ENCODE results near the gene PADI6.
"Not testable (repeated sequence)": the region's sequence is repeated elsewhere in the genome, so short reads cannot be mapped to it uniquely, and the experiment has no call there.

PADI6 gene

DNA sequence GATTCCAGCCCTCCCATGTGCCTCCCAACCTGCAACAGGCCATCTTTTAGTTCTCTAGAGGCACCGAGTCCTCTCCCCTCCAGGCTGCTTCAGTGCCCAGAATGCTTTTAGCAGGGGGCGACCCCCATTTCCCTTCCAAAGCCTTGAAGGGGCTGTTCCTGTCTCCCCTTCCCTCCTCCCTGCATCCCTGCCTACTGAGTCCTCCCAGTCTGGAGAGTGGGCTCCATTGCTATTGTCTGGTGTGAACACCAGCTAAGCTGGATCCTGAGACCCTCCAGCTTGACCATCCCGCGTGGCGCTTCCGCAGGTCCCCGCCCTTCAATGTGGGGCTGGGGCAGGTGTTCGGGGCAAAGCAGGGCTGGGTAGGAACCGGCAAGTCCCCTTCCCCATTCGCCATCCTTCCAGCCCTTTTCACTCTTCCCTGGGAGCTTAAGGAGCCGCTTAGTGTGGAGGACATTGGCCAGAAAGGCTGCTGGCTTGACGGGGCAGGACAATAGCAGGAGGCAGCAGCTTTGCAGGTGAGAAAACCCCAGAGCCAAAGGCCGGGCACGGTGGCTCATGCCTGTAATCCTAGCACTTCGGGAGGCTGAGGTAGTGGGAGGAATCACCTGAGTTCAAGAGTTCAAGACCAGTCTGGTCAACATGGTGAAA, 32.2 kb downstream of the PADI6 start:
- no peak for DNase-seq (ENCODE audit: low read depth in 3 of 3)

GRCh38 chr1:17404820-17405219, 32.8 kb downstream of the PADI6 start:
- no peak for DNase-seq (ENCODE audit: low read depth in 3 of 3)

- DNase-seq (ENCODE audit: low read depth in 3 of 3) = peak in 1 of 3 experiments; percentile 14
These were observed 34.1 kb downstream of the PADI6 start for GRCh38 chr1:17405898-17406759.

DNA sequence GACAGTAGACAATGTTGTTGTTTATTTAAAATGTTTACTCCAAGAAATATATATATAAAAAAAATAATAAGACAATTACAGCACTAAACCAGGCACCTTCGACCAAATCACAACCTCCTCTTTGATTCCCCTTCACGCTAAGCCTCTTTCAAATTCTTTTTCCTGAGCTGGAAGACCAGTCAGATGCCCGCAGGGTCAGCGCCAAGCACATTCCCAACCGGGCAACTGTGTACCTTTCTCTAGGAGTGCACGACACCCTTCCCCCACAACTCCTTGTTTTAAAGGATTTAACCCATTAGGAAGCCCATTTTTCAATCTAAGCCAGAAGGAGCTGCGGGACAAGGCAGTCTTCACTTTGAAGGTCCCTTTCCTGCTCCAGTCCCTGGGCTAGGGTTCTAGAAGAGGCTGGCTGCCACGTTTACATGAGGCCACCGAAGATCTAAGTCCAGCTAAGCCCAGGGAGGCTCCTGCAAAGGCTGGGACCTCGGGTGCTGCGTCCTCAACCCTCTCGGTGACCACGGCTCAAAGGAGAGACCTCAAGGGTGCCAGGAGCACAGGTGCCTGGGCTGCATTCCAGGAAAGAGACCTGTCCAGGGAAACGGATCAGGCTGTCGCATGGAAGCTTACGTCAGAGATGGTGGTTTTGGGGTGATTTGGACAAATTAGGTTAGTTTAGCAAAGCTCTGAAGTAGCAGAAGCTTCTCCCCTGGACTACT, 34.9 kb downstream of the PADI6 start:
- not testable (repeated sequence) for DNase-seq (ENCODE audit: low read depth in 3 of 3)

DNA sequence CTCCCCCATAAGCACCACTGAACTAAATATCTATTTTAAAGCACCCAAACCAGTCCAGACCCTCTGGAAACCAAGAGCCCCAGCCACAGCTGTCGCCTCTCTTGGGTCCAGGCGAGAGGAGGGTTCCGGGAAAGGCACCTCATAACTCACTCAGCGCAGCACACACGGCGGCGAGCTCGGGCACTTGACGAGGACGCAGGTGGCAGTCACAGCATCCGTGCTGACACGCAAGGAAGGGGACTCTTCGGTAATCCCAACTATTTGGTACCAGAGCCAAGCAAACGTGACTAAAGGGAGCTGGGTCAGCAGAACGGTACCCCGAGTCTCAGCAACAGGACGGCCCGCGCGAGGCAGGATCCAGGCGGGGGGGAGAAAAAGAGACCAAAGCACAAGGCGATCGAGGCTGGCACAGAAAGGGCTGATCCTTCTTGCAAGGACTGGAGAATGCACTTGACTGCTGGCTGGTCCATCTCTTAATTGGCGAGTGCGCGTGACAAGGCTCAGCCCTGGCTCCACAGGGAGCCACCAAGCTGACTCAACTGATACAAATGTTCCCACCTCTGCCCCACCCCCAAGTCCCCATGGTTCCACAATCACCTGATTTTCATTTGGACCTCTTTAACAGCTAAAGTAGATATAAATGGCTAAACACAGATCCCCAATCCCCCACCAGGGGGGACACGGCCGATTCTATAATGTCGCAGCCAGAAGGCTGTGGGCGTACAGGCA, 36.0 kb downstream of the PADI6 start:
- DNase-seq (ENCODE audit: low read depth in 3 of 3) = not testable (repeated sequence)

DNA sequence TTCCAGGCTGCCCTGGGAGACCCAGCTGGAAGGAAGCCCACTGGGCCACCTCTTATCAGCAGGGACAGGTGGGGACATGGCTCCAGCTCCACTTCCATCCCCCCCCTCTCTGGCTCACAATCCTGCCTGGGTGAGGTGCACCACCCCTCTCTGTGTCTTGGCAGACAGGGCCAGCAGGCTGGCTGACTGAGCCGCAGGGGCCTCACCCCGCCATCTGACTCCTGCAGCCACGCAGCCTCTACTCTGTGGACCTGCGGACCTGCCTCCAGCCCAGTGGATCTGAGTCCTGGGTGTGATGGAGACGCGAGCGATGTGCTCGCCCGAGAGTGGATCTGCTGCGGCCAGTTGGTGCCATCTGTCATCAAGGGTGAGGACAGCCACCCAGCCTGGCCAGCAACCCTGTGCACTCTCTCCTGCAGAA, 37.4 kb downstream of the PADI6 start:
- no peak for DNase-seq (ENCODE audit: low read depth in 3 of 3)

DNA sequence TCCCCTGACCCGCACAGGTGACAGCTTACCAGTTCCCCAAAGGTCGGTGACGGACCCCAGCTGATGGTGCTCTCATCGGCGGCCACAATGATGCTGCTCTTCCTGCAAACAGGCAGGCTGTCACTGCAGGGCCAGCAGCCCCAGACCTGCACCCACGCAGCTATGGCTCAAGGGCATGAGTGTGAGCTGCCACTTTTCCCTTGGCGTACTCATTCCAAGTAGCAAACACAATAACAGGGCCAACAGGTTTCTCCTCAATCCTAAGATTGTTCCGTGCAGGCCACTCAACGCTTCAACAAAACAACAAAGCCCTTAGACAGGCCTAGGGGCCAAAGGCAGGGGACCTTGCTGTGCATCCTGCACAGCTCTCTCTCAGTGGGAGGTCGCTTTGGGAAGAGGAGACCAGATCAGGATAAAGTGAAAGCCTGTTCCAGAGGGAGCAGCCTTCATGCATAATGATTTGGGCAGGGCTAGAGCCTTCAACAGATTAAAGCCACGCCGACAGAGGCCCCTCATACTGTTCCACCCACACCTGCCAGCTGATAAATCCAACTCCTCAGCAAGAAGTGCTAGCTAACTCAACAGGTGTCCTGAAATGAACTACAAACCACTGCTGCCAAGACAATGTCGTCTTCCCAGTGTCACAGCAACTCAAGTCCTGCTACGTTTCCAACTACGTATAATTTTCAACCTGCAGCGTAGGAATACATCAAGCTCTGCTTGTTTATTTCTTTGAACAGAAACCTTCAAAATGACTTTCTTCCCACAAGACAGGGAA, 40.3 kb downstream of the PADI6 start:
- DNase-seq (ENCODE audit: low read depth in 3 of 3) = no peak

DNA sequence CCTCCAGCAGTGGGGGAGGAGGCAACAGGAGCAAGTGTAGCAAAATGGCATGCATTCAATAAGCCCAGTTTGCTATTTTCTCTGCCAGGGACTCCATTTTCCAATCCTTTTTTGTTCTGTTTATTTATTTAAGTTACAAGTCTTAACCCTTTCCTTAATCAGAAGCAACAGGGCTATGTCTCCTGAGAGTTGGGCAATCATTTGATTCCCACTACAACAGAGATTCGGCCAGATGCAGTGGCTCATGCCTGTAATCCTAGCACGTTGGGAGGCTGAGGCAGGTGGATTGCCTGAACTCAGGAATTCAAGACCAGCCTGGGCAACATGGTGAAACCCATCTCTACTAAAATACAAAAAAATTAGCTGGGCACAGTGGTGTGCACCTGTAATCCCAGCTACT, 42.0 kb downstream of the PADI6 start:
- DNase-seq (ENCODE audit: low read depth in 3 of 3) = no peak

- no peak for DNase-seq (ENCODE audit: low read depth in 3 of 3)
These were observed 44.4 kb downstream of the PADI6 start for GRCh38 chr1:17416389-17416788.

- DNase-seq (ENCODE audit: low read depth in 3 of 3) = peak; percentile 34 to 43 (median 41)
These were observed 47.8 kb downstream of the PADI6 start for GRCh38 chr1:17419626-17420328.

DNA sequence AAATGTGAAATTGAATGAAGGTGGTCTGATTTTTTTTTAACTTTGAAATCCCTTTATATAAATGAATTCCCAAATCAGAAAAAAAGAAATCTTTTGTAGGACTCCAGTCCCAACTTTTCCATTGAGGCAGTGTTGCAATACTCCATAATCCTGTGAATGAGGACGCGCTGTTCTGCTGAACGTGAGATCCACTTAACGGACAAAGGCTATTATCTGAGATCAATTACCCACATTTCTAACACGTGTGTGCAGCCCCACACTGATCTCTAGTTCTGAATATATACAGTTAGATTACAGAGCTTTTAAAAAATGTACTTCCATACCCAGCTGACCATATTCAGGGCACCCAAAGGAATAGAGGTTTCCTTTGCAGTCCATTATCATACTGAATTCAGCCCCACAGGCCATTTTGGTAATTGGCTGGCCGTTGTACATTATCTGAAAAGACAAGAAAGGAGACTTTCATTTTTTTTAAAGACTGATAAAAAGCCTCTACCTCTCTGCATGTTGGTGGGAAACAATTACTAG, 48.5 kb downstream of the PADI6 start:
- DNase-seq (ENCODE audit: low read depth in 3 of 3) = no peak

DNA sequence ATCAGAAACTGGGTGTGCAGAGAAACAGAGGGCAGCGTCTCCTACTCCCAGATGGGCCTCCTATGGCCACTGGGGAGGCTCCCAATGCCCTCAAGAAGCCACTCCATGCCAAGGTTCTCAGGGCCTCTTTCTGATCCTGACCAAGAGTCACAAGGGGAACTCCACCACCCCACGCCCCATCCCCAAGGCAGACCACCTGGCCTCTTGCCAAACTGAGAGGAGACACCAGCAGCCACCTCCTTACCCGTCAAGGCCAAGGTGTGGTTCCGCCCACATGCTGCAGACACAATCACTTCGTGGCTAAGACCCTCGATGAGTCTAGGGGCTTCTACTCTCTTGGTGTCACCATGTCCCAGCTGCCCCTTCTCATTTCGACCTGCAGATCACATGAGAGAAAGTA, 50.5 kb downstream of the PADI6 start:
- DNase-seq (ENCODE audit: low read depth in 3 of 3) = no peak

GRCh38 chr1:17423781-17424245, 51.8 kb downstream of the PADI6 start:
- no peak for DNase-seq (ENCODE audit: low read depth in 3 of 3)

DNA sequence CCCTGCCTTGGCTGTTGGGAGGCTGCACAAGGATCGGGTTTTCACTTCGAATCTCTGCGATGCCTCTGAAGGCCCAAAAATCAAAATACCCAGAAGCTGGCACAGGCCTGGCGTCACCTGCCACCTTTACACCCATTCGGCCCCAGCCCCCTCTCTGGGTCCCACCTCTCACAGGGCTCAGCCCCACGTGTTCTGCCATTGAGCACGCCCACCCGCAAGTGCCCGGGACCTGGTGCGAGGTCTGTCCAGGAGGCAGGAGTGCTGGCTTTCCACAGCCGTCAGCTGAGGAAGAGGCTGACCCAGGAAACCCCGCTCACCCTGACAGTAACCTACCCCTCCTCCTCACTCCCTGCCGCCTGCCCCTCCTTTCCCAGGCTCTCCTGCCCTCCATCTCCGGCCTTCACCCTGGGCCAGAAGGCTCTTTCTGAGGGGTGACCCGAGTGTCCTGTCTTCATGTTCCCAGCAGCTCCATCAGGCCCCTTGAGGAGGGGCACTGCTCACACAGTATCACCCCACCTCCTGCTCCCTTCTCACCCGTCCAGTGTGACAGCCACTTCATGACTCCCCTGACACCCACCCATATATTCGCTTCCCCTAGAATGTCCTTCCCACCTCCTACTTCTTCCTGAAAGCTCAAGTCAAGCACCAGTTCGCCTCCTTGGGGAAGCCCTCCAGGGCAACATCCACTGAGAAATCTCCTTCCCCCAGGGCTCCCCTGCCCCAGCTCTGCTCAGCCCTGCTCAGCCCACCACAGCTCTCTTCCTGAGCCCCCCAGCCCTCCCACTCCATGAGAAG, 54.0 kb downstream of the PADI6 start:
- no peak for DNase-seq (ENCODE audit: low read depth in 3 of 3)

DNA sequence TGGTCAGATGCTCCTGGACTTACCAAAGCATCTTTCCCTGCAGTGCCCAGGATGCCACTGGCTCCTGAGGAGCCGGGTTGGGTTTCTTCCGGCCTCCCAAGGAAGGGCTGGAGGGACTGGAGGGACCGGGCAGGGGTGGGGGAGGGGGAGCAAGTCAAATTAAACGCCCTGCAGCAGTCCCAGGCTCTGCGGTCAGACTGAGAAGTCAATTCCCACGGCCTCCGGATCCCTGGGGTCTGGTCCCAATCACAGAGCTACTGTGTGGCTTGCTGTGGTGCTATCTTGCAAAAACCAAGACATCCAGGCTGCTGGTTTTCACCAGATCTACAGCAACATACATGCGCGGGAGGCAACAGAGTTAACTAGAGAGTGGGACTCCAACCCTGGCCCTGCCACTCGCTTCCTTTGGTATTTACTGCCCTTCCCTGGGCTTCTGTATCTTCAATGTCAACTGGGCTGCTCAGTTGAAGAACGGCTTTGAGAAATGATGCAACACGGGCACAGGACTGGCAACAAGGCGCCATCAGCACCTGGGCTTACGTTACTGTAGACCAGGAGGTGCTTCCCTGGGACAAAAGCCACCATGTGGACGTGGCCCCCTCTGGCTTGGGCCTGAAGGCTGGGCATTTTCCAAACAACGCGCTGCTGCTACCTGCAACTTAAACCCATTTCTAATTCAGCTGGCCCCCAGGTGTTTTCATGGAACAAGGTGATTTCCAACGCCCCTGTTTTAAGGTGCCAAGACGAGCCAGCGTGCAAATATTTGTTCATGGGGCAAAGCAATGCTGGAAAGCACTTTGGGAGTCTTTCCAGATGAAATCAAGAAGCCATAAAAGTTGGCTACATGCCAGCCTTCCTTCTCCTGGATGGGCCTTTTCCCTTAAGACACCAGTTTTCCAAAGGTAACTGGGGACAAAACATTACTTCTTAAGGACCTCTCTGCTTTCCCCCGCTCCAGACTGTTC, 56.0 kb downstream of the PADI6 start:
- no peak for DNase-seq (ENCODE audit: low read depth in 3 of 3)

GRCh38 chr1:17429183-17429582, 57.2 kb downstream of the PADI6 start:
- DNase-seq (ENCODE audit: low read depth in 3 of 3) = no peak

DNA sequence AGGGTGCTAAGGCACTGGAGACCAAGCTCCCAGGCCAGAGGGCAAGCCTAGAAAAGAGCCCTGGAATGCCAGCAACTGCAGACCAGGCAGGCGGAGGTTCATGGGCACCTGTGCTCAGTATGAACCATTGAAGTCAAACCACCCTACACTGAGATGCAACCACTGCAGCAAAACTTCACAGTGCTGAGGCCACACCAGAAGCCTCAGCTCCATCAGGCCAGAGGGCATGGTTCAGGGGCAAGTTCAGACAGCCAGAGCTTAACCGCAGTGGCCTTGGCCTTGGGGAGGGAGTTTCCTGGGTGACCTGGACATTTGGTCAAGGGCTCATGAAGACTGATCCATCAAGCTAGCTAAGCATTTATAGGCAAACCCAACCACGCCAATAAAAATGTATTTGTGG, 60.4 kb downstream of the PADI6 start:
- no peak for DNase-seq (ENCODE audit: low read depth in 3 of 3)

DNA sequence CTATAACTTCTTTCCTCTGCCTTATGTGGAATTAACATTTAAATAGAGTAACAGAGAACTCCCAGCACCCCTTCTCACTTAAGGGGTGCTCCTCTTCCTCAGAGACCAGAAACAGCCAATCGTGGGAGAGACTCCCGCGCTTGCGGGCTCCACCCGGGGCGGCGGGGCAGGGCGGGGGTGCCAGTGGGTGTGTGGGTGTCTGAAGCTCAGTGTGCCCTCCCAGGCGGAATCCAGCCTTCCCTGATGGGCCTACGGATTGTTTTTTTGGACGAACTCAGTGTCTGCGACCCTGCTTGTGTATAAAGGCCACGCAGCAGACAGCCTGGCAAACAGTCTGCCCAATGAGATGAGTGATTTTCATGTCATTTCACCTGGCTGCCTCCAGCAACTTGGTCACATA, 61.3 kb downstream of the PADI6 start:
- DNase-seq (ENCODE audit: low read depth in 3 of 3) = no peak
